ENCODE measurements around the gene CSH1. TPM values are rescaled to one million over a fixed set of nuclear protein-coding genes. Genes with fewer than 3 reads are reported as not detected.

CSH1 gene
- total RNA-seq, 1 donor from 2014 or later, result 8.9 TPM

DNA sequence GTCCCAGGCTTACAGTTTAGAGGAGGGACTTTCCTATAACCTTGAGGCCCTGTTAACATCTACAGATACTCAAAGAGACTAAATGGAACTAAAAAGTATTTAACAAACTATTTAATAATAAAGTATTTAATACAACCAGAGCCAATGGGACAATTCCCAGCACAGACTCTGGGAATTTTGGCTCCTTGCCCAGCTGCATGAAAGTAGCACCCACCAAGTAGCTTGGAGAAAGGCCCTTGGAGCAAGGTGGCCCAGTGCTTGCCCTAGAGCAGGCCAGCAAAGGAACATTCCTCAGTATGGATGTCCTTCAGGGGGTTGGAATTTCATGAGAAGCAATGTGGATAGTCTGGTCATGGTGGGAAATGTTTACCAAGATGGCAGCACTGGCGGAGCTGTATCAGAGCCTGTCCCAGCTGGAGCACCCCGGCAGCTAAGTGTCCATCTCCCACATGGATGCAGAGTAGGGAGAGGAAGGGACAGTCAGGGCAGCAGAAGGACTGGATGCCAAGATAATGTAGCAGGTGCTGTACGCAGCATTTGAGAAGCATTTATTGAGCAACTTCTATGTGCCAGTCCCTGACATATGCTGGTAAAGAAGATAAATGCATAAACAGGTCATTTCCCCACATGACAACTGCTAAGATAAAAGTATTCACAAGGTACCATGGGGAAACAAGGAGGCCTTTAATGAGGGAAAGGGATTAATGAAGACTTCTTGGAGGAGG, 48.7 kb downstream of the CSH1 start:
- Histone ChIP-seq H3K27ac (ENCODE audit: low read depth, low read length) (no peak overlapping the region), H3K4me3 (ENCODE audit: insufficient read depth, low read depth, low read length) (no peak overlapping the region), H2AFZ (ENCODE audit: low read depth, low read length) (no peak overlapping the region), H3K36me3 (ENCODE audit: insufficient read depth, low read length) (no peaks in the 10 kb centered on the region), H3K79me2 (ENCODE audit: insufficient read depth, low read length) (no peaks in the 10 kb centered on the region), H3K9me3 (ENCODE audit: insufficient read depth, low read depth, low read length) (no peaks in the 10 kb centered on the region), H4K20me1 (ENCODE audit: insufficient read depth, low read length) (no peaks in the 10 kb centered on the region), H3K9ac (ENCODE audit: low read length) (no peak overlapping the region), H3K4me2 (ENCODE audit: low read length) (no peak overlapping the region), H3K4me1 (ENCODE audit: insufficient read depth, low read length) (peaks cover 3% of the 10 kb centered on the region), H3K27me3 (ENCODE audit: insufficient read depth, low read length) (peaks cover 4% of the 10 kb centered on the region)
- peak overlapping the region; percentile 12 for H3K27ac Mint-ChIP-seq (ENCODE audit: unreplicated experiment)
- DNase-seq (ENCODE audit: low read depth), result no peak
- no peaks in the 10 kb centered on the region for H3K4me1 Mint-ChIP-seq (ENCODE audit: low read depth, unreplicated experiment)
- H3K4me3 Mint-ChIP-seq (ENCODE audit: unreplicated experiment), result no peak overlapping the region
- H3K9me3 Mint-ChIP-seq (ENCODE audit: unreplicated experiment), result peaks cover 12% of the 10 kb centered on the region
- no peak for TF ChIP-seq EZH2 (IDR thresholded peaks at IDR 0.05; ENCODE audit: insufficient read depth, low read length)
- H3K27me3 Mint-ChIP-seq (ENCODE audit: low read depth, unreplicated experiment), result peaks cover 7% of the 10 kb centered on the region
- FAIRE-seq, result no peak
- H3K36me3 Mint-ChIP-seq (ENCODE audit: low read depth, unreplicated experiment), result no peaks in the 10 kb centered on the region

DNA sequence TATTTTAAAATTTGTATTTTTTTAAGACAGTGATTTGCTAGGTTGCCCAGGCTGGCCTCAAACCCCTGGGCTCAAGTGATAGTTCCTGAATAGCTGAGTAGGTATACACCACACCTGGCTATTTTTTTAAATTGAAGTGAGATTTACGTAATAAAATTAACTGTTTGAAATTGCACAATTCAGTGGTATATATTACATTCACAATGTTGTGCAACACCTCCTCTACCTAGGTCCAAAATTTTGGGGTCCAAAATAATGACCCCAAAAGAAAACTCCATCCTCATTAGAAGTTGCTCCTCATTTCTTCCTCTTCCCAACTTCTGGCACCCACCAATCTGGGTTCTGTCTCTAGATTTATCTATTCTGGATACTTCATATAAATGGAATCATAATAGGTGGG, 50.9 kb downstream of the CSH1 start:
- Histone ChIP-seq H4K20me1 (ENCODE audit: insufficient read depth, low read length) (peaks cover 17% of the 10 kb centered on the region), H3K36me3 (ENCODE audit: insufficient read depth, low read length) (no peaks in the 10 kb centered on the region), H2AFZ (ENCODE audit: low read depth, low read length) (no peak overlapping the region), H3K9ac (ENCODE audit: low read length) (no peak overlapping the region), H3K27me3 (ENCODE audit: insufficient read depth, low read length) (no peaks in the 10 kb centered on the region), H3K9me3 (ENCODE audit: insufficient read depth, low read depth, low read length) (no peaks in the 10 kb centered on the region), H3K4me3 (ENCODE audit: insufficient read depth, low read depth, low read length) (no peak overlapping the region), H3K79me2 (ENCODE audit: insufficient read depth, low read length) (peaks cover 18% of the 10 kb centered on the region), H3K4me1 (ENCODE audit: insufficient read depth, low read length) (peaks cover 16% of the 10 kb centered on the region), H3K27ac (ENCODE audit: low read depth, low read length) (no peak overlapping the region), H3K4me2 (ENCODE audit: low read length) (no peak overlapping the region)
- no peak overlapping the region for H3K4me3 Mint-ChIP-seq (ENCODE audit: unreplicated experiment)
- H3K9me3 Mint-ChIP-seq (ENCODE audit: unreplicated experiment), result peaks cover 12% of the 10 kb centered on the region
- DNase-seq (ENCODE audit: low read depth), result no peak
- peaks cover 3% of the 10 kb centered on the region for H3K27me3 Mint-ChIP-seq (ENCODE audit: low read depth, unreplicated experiment)
- no peak for FAIRE-seq
- H3K27ac Mint-ChIP-seq (ENCODE audit: unreplicated experiment), result no peak overlapping the region
- peaks cover 4% of the 10 kb centered on the region for H3K4me1 Mint-ChIP-seq (ENCODE audit: low read depth, unreplicated experiment)
- no peaks in the 10 kb centered on the region for H3K36me3 Mint-ChIP-seq (ENCODE audit: low read depth, unreplicated experiment)
- no peak for TF ChIP-seq EZH2 (IDR thresholded peaks at IDR 0.05; ENCODE audit: insufficient read depth, low read length)
- TF ChIP-seq, protein P1, sequence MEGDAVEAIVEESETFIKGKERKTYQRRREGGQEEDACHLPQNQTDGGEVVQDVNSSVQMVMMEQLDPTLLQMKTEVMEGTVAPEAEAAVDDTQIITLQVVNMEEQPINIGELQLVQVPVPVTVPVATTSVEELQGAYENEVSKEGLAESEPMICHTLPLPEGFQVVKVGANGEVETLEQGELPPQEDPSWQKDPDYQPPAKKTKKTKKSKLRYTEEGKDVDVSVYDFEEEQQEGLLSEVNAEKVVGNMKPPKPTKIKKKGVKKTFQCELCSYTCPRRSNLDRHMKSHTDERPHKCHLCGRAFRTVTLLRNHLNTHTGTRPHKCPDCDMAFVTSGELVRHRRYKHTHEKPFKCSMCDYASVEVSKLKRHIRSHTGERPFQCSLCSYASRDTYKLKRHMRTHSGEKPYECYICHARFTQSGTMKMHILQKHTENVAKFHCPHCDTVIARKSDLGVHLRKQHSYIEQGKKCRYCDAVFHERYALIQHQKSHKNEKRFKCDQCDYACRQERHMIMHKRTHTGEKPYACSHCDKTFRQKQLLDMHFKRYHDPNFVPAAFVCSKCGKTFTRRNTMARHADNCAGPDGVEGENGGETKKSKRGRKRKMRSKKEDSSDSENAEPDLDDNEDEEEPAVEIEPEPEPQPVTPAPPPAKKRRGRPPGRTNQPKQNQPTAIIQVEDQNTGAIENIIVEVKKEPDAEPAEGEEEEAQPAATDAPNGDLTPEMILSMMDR (IDR thresholded peaks at IDR 0.05; ENCODE audit: insufficient read depth, low read depth, low read length), result no peak

Other genes with a start within 250 kb of the CSH1 start
- gene LIMD2, start 196.4 kb downstream of the CSH1 start, total RNA-seq, result 54.8 and 55.0 TPM in 2 replicates
- 28.6 and 35.7 TPM in 2 replicates for gene STRADA, start 154.8 kb downstream of the CSH1 start, total RNA-seq
- gene CCDC47, start 123.0 kb downstream of the CSH1 start, total RNA-seq, result 92.8 and 95.6 TPM in 2 replicates
- gene DDX42, start 122.4 kb downstream of the CSH1 start, total RNA-seq, result 120 and 125 TPM in 2 replicates
- gene PSMC5, start 69.1 kb downstream of the CSH1 start, total RNA-seq, result 110 and 116 TPM in 2 replicates
- 41.8 and 50.2 TPM in 2 replicates for gene FTSJ3, start 68.9 kb downstream of the CSH1 start, total RNA-seq
- gene SMARCD2, start 53.9 kb downstream of the CSH1 start, total RNA-seq, result 33.9 and 34.5 TPM in 2 replicates
- gene CSH2, start 22.9 kb downstream of the CSH1 start, total RNA-seq, result 4.3 and 5.8 TPM in 2 replicates
- gene GH2, start 14.6 kb downstream of the CSH1 start, total RNA-seq, result not detected in 2 replicates
- gene CSHL1, start 14.7 kb upstream of the CSH1 start, total RNA-seq, result not detected in 2 replicates
- gene GH1, start 22.3 kb upstream of the CSH1 start, total RNA-seq, result not detected in 2 replicates
- gene CD79B, start 35.8 kb upstream of the CSH1 start, total RNA-seq, result 0.25 TPM in 1 of 2 replicates, not detected in the other
- 0.22 and 0.43 TPM in 2 replicates for gene SCN4A, start 76.3 kb upstream of the CSH1 start, total RNA-seq
- 0.54 and 0.94 TPM in 2 replicates for gene PRR29, start 101.8 kb upstream of the CSH1 start, total RNA-seq
- gene ICAM2, start 124.1 kb upstream of the CSH1 start, total RNA-seq, result not detected in 2 replicates
- 9.1 and 11.7 TPM in 2 replicates for gene ERN1, start 233.6 kb upstream of the CSH1 start, total RNA-seq

Measured in astrocyte (in vitro differentiated cells and primary cell).